Measurements from ENCODE around the gene OR2AG1.

DNA sequence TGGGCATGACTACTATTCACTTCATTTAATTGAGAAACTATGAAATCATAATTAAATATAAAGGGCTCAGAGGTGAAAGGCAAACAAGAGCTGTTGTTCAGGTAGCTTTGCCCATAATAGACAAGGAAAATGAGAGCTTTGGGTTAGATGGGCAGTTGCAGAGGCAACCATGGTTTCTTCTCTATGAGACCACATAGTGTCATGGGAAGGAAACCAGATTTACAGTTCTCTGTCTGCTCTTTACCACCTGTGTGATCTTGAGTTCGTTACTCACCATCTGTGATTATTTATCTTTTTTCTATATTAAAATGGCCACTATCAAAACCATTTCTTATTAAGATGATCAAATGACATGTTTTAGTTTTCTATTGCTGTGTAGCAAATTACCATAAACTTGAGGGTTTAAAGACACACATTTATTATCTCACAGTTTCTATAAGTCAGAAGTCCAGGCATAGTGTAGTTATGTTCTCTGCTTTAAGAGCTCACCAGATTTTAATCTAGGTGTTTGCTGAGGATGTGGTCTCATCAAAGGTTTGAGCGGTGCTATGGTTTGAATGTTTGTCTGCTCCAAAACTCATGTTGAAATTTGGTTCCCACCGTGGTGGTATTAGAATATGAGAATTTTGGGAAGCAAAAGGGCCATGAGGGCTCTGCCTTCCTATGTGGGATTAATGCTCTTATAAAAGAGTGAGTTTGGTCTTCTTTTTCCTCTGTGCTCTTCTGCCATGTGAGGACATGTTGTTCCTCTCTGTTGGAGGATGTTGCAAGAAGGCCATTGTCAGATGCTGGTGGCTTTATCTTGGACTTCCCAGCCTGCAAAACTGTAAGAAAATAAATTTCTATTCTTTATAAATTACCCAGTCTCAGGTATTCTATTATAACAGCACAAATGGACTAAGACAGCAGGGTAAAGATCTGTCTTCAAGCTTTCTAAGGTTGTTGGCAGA lies 49.2 kb upstream of the OR2AG1 start:
- TF ChIP-seq RAD21 (IDR thresholded peaks at IDR 0.05; ENCODE audit: low read length) (no peak), RCOR1 (IDR thresholded peaks at IDR 0.05; ENCODE audit: insufficient replicate concordance, low read length) (no peak), POLR2A (IDR thresholded peaks at IDR 0.05; ENCODE audit: low read depth, low read length) (no peak), CEBPB (IDR thresholded peaks at IDR 0.05; ENCODE audit: low read depth, low read length) (no peak), BHLHE40 (IDR thresholded peaks at IDR 0.05; ENCODE audit: low read depth, low read length) (no peak), SMC3 (IDR thresholded peaks at IDR 0.05; ENCODE audit: low read depth, low read length) (no peak), NFE2L2 (IDR thresholded peaks at IDR 0.05; ENCODE audit: low read depth, low read length) (no peak), MAZ (IDR thresholded peaks at IDR 0.05; ENCODE audit: borderline replicate concordance, low read depth, low read length) (no peak)
- TF ChIP-seq, protein P1, sequence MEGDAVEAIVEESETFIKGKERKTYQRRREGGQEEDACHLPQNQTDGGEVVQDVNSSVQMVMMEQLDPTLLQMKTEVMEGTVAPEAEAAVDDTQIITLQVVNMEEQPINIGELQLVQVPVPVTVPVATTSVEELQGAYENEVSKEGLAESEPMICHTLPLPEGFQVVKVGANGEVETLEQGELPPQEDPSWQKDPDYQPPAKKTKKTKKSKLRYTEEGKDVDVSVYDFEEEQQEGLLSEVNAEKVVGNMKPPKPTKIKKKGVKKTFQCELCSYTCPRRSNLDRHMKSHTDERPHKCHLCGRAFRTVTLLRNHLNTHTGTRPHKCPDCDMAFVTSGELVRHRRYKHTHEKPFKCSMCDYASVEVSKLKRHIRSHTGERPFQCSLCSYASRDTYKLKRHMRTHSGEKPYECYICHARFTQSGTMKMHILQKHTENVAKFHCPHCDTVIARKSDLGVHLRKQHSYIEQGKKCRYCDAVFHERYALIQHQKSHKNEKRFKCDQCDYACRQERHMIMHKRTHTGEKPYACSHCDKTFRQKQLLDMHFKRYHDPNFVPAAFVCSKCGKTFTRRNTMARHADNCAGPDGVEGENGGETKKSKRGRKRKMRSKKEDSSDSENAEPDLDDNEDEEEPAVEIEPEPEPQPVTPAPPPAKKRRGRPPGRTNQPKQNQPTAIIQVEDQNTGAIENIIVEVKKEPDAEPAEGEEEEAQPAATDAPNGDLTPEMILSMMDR (conservative IDR thresholded peaks at IDR 0.05; ENCODE audit: low read depth, low read length), result no peak
- TF ChIP-seq, protein P2, sequence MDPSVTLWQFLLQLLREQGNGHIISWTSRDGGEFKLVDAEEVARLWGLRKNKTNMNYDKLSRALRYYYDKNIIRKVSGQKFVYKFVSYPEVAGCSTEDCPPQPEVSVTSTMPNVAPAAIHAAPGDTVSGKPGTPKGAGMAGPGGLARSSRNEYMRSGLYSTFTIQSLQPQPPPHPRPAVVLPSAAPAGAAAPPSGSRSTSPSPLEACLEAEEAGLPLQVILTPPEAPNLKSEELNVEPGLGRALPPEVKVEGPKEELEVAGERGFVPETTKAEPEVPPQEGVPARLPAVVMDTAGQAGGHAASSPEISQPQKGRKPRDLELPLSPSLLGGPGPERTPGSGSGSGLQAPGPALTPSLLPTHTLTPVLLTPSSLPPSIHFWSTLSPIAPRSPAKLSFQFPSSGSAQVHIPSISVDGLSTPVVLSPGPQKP (IDR thresholded peaks at IDR 0.05; ENCODE audit: borderline replicate concordance, low read depth, low read length), result no peak
- TF ChIP-seq, protein P3, sequence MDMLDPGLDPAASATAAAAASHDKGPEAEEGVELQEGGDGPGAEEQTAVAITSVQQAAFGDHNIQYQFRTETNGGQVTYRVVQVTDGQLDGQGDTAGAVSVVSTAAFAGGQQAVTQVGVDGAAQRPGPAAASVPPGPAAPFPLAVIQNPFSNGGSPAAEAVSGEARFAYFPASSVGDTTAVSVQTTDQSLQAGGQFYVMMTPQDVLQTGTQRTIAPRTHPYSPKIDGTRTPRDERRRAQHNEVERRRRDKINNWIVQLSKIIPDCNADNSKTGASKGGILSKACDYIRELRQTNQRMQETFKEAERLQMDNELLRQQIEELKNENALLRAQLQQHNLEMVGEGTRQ (IDR thresholded peaks at IDR 0.05; ENCODE audit: low read depth, low read length), result no peak
